HG03280 (cell line): ENCODE data around the gene SRGAP3.
A peak's percentile ranks its signal among the peaks of the same experiment; 100 is the strongest.

Experiments used
- ATAC-seq: cut with Tn5 transposase; IDR thresholded peaks from one replicate; pipeline ENCODE4 v1.9.1; 2021; ENCODE audit warnings: mild to moderate bottlenecking, moderate library complexity; ENCODE audit not compliant: unreplicated experiment

Gene SRGAP3

GRCh38 chr3:8996216-8996615 is 253.2 kb downstream of the SRGAP3 start:
- no peak for ATAC-seq

GRCh38 chr3:8994226-8994625 is 255.2 kb downstream of the SRGAP3 start:
- ATAC-seq: no peak

GRCh38 chr3:8993331-8993730 is 256.1 kb downstream of the SRGAP3 start:
- ATAC-seq: no peak

- no peak for ATAC-seq
Measured at GRCh38 chr3:8992854-8993253, 256.6 kb downstream of the SRGAP3 start.

- no peak for ATAC-seq
Measured at GRCh38 chr3:8992199-8992598, 257.2 kb downstream of the SRGAP3 start.

- ATAC-seq: no peak
Measured at GRCh38 chr3:8990266-8991215, 258.9 kb downstream of the SRGAP3 start.

GRCh38 chr3:8988791-8989558 is 260.5 kb downstream of the SRGAP3 start:
- ATAC-seq: no peak

GRCh38 chr3:8988384-8988655 is 261.1 kb downstream of the SRGAP3 start:
- no peak for ATAC-seq

GRCh38 chr3:8987645-8988383 is 261.6 kb downstream of the SRGAP3 start:
- peak; percentile 79 for ATAC-seq

- no peak for ATAC-seq
Measured at GRCh38 chr3:8987226-8987625, 262.2 kb downstream of the SRGAP3 start.

GRCh38 chr3:8986741-8987140 is 262.7 kb downstream of the SRGAP3 start:
- no peak for ATAC-seq

- ATAC-seq: no peak
Measured at GRCh38 chr3:8985876-8986275, 263.6 kb downstream of the SRGAP3 start.

GRCh38 chr3:8985411-8985831 is 264.0 kb downstream of the SRGAP3 start:
- ATAC-seq: no peak

- ATAC-seq: no peak
Measured at GRCh38 chr3:8984526-8984925, 264.9 kb downstream of the SRGAP3 start.

- no peak for ATAC-seq
Measured at GRCh38 chr3:8984081-8984480, 265.4 kb downstream of the SRGAP3 start.

GRCh38 chr3:8983591-8983990 is 265.9 kb downstream of the SRGAP3 start:
- ATAC-seq: no peak

- no peak for ATAC-seq
Measured at GRCh38 chr3:8983026-8983425, 266.4 kb downstream of the SRGAP3 start.

- no peak for ATAC-seq
Measured at GRCh38 chr3:8982509-8982908, 266.9 kb downstream of the SRGAP3 start.

- ATAC-seq: no peak
Measured at GRCh38 chr3:8981700-8982099, 267.7 kb downstream of the SRGAP3 start.

GRCh38 chr3:8981296-8981695 is 268.1 kb downstream of the SRGAP3 start:
- ATAC-seq: no peak

GRCh38 chr3:8980756-8981257 is 268.6 kb downstream of the SRGAP3 start:
- ATAC-seq: no peak
